HG03095 (cell line): ENCODE measurements around the gene FADS2.

Experiments used
- ATAC-seq: cut with Tn5 transposase; IDR thresholded peaks from one replicate; pipeline ENCODE4 v1.9.1; 2021; ENCODE audit warnings: moderate library complexity; ENCODE audit not compliant: unreplicated experiment

Gene FADS2

DNA sequence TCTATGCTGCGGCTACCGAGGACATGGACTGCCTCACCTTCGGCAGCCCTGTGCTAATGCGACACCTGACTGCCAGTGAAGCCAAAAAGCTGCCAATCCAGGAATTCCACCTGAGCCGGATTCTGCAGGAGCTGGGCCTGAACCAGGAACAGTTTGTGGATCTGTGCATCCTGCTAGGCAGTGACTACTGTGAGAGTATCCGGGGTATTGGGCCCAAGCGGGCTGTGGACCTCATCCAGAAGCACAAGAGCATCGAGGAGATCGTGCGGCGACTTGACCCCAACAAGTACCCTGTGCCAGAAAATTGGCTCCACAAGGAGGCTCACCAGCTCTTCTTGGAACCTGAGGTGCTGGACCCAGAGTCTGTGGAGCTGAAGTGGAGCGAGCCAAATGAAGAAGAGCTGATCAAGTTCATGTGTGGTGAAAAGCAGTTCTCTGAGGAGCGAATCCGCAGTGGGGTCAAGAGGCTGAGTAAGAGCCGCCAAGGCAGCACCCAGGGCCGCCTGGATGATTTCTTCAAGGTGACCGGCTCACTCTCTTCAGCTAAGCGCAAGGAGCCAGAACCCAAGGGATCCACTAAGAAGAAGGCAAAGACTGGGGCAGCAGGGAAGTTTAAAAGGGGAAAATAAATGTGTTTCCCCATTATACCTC, 32.1 kb upstream of the FADS2 start:
- no peak for ATAC-seq

DNA sequence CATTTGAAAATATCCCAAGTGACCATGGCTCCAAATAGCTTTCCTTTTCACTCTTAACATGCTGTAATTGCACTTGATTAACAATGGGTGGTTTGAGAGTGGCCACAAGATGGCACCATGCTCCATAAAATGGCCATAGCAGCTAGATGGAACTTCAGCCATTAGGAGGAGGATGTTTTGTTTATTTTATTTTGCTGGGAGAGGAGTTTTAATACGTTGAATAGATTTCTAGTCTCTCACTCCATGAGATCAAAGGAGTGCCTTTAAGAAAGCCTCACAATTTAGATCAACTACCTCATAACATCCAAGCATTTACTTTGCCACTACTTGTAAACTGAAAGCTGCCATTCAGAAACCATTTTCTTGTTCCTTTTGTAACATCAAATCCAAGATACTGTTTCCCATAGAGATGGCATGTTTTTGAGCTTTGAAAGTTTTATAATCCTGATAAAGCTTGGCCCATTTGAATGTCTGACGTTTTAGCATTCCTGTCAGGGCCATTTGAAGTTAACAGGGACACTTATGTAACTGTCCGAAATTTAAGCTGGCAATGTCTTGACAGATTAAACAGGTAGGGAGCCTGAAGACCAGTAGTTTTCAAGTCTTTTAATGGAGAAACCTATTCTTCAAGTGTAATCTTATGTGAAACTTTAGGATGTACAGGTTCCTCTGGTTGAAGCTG, 30.7 kb upstream of the FADS2 start:
- ATAC-seq = no peak

DNA sequence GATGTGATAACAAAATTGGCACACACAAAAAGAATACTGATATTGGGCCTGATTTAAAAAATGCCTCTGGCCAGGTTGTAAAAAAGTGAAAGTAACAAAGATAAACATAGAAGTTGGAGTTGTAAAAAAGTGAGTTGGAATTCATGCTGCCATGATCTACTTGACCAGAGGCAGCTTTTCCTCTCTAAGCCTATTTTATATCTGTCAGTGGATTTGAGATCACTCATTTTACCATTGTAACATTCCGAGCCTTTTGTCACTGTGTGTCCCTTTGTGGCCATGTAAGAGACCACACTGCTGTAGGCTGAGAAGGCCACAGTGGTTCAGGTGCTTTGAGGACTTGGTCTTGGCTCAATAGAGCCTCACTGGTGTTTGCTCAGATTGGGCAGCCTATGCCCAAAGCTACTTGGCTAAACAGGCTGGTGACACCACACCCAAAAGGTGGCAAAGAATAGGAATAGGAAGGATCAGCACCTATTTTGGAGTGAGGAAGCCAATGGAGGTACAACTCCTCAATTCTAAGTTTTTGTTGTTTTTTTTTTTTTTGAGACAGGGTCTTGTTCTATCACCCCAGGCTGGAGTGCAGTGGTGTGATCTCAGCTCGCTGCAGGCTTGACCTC, 28.3 kb upstream of the FADS2 start:
- no peak for ATAC-seq

DNA sequence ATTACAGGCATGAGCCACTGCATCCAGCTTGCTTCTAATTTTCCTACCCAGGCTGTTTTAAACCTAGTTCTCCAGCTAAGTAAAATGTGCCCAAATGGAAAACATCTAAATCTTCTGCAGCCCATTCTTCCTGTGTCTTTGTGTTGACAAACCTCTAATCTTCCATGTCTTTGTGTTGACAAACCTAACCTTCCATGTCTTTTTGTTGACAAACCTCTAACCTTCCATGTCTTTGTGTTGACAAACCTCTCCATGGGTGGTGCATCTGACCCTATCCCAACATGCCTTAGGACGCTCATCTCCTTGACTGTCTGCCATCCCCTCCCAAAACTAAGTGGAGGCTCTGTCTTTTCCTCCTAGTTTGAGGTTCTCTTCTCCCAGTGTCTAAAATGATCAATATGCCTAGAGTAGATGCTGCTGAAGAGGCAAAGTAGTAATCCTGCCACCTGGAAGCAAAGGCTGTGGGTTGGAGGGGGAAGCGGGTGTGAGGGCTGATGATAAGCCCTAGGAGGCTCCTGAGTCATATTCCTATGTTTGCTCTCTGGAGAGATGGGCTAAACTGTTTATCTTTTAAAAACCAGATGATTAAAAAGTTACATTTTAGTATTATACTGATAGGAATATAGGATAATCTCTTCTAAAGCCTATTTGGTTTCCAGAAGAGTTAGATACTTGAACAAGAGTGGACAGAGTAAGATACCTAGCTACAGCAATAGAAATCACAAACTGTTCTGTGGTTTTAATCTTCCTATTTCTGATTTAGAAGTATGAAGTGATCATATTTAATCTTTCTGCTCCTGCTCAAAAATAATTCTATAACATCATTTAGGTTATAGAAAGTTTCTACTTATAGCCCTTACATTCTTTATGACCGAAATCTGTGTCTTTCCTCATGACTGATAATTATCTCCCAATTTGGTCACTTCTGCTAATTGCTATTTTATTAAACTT, 27.5 kb upstream of the FADS2 start:
- ATAC-seq = no peak

DNA sequence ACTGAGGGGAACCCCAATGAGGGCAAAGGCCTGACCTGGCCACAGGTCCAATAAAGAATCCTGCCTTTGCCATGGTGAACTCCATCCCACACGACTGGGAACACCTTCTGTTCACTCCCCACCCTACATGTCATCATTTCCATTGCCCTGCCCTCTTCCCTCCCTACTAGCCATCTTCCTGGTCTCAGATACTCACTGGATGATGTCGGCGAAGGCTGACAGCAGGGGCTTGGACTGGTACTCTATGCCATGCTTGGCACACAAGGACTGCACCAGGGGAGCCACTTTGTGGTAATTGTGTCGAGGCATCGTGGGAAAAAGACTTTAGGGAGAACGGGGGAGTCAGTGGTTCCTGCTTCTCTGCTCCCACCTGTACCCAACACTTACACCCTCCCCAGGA, 25.5 kb upstream of the FADS2 start:
- no peak for ATAC-seq

DNA sequence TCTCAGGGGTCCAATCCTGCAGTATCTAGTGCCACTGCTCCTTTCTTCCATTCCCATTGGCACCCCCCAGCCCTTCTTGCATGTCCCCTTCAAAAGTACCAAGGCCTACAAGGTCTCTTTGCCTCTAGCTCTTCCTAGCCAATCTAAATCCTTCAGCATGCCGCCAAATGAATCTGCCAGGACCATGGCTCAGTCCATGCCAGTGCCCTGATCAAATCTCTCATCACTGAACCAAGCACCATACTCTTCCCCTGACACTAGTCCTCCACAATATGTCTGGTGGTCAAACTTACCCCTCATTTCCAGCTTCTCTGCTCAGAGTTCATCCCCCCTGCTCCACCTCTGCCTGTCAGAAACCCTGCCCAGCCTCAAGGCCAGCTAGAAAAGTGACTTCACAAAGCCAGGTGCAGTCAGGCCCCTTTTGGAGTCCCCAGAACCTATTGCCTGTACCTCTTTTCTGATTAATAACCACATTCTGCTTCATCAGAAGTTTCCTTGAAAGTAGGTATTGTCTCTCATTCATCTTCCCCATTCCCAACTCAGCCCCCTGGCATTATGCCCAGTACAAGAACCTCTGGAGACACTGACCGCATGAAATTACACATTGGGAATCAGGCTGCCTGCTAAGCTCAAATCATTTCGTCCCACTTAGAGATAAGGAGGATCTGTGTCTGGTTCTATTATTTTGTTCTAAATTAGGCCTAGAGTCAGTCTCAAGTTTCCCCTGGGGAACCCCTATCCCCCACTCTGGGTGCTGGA, 24.0 kb upstream of the FADS2 start:
- no peak for ATAC-seq

DNA sequence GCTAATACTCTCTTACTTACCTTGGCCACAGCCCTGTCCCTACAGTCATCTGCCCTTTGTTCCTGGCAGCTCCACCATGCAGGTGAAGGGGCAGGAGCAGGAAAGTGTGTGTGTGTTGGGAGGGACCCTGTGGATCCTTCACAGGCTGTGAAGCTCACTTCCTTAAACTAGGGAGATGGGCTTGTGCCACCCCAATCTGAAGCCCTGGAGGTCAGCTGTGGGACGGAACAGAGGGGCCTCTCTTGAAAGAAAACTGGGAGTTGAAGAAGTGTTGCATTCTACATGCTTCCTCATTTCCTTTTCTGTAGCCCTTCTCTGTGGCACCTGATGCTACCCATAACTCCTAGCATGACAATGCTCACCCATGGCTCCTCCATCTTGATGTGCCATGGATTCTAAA, 23.0 kb upstream of the FADS2 start:
- ATAC-seq = no peak

DNA sequence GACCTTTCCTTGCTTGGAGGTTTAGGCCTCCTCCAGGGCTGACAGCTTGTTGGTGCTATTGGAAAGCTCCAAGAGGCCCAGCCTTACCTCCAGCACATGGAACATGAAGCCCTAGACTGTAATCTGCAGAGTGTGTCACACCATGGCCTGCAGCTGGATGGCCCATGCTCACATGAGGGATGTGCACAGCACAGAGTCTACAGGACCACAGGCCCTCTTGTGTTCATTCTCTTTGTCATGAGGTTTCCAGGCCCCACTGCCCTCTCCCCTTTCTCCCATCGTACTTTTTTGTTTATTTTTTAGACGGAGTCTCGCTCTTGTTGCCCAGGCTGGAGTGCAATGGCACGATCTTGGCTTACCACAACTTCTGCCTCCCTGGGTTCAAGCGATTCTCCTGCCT, 21.3 kb upstream of the FADS2 start:
- no peak for ATAC-seq

DNA sequence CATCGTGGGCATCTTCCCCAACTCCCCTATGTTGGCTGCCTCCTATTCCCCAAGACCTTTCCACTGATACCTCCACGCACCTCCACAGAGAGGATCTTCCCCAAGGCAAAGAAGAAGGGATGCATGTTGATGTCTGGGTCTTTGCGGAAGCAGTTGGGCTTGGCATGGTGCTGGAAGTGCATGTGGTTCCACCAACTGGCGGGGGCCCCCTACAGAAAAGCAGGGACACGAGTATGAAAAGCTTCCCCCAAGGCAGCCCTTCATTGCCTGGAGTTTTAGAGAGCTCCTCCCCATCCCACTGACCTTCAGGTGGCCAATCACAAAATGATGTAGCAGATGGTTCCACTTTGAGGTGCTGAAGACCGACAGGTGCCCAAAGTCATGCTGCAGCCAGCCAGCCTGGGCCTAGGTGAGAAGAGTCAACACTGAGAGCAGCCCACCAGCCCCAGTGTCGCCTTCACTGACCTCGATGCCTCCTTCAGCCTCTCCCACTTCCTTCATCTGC, 17.4 kb upstream of the FADS2 start:
- ATAC-seq = no peak

DNA sequence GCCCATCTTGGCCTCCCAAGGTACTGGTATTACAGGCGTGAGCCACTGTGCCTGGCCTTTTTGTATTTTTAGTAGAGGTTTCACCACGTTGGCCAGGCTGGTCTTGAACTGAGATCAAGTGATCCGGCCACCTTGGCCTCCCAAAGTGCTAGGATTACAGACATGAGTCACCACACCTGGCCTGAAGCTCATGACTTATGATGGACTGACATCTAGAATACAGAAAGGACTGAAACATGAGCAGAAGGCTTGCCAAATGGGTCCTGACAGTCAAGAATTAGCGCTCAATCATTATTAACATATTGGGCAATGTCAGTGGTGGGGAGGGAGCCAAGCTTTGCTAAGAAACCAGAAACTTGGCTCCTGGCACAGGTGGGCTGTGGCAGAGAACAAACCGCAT, 16.3 kb upstream of the FADS2 start:
- ATAC-seq = no peak

DNA sequence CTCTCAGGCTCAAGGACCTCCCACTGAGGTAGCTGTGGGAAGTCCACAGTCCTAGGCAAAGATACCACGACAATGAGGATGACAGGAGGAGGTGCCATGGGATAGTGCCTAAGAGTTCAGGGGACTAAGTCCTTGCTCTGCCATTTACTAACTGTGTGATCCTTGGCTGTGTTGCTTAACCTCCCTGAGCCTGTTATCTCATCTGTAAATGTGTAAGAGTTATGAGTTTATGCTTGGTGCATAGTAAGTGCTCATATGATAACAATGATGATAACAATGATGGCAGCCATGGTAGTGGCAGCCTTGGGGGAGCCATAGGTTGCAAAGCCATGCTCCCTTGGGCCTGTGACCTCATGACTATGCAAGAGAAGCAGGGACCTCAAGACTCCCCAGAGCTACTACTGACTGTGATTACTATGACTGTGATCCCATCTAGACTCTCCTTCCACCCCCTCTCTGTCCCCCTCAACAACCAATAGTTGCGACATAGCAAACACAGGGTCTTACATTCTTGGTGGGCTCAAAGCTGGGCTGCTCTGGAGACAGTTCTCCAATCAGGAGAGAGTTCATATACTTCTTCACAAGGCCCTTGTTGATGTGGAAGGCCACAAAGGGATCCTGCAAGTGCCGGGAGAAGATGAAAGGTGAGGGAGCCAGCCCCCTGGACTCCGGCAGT, 15.2 kb upstream of the FADS2 start:
- no peak for ATAC-seq

DNA sequence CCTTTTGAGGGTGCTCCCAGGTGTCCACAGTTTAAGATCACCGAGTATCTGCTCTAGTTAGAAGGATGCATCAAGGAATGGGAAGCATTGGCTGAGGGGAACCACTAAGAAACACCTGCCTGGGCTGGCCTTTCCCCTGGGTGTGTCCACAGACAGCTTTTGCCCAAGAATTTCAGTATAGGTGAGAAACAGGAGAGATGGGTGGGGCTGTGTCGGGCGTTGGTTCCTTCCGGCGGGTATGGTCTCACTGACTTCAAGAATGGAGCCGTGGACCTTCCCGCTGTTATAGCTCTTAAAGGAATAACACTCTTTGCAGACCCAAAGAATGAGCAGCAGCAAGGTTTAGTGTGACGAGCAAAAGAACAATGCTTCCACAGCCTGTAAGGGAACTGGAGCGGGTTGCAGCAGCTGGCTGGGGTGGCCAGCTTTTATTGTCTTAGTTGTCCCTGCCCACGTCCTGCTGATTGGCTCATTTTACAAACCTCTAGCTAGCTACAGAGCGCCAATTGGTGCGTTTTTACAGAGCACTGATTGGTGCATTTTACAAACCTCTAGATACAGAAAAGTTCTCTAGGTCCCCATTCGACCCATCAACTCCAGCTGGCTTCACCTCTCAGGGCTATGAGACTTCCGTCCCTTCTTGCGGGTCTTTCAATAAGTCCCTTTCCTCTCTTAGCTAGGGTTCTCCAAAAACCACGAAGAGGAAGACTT, 13.7 kb upstream of the FADS2 start:
- no peak for ATAC-seq

DNA sequence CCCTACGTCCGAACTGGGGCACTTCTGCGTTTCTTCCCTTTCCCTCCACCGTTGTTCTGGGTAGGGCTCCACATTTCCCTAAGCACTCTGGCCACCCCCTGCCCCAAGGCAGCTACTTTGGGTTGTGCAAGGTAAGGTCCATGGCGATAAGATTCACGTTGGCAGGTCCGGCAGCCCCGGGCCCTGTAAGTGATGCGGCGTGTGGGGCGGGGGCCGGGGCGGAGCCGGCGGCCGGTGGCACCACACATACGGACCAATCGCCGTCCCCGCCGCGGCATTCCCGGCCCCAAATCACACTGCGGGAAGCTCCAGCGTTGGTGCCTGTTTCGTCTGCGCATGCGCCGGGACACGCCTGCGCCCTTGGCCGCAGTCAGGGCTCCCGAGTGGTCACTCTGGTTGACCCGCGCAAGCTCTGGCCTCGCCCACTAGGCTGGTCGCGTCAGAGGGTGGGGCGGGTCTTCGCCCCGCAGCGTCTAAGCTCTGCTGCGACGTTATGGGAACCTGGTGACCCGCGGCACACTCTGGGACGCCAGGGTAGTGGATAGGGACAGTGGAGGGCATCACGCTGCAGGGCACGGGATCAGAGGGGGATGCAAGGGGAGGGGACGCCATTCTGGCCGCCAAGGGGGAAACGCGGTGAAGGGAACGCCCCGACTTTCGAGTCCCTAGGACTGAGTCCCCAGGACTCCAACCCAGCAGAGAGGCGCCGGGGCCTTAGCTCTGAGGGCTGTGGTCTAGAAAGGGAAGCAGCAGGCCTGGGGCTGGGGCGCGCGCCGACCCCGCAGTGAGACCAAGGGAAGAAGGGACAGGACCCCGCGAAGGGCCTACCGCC, 12.9 kb upstream of the FADS2 start:
- peak; percentile 61 for ATAC-seq

DNA sequence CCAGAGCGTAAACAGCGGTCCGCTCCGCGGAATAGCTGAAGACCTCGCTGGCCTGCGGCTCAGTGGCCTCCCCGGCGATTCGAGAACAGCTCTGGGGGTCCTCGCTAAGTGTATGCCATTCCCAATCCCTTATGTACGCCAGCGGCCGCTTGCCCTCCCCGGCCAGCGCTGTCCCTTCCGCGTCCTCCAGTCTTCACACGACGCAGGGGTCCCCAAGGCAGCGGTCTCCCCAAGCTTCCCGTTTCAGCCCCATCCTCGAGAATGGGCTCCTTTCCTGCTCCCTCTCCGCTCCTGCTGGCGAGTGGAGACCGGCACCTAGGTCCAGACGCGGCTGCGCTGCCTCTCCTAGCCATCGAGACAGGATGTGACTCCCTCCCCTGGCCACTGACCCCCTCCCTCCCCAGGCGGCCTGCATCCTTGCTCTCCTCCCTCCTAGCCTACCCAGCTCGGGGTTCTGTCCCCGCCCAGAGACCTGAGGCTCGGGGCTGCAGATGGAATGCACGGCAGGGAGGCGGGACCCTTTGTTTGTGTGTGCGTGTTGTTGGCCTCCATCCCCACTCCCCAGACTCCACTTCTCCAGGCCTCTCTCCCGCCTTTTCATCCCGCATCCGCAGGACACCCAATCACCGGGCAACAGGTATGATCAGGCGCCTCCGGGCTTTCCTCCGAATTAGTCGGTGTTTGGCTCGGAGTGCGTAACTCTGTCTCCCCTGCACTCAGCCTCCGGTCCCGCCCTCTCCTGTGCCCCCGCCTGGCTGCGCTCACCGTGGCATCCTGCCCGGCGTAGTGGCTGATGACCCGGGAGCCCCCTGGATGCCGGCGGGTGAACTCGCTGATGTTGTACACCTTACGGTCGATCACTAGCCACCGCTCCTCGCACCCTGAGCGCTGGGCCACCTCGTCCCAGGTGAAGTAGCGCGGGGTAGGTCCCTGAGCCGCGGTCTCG, 12.0 kb upstream of the FADS2 start:
- peak; percentile 19 for ATAC-seq

DNA sequence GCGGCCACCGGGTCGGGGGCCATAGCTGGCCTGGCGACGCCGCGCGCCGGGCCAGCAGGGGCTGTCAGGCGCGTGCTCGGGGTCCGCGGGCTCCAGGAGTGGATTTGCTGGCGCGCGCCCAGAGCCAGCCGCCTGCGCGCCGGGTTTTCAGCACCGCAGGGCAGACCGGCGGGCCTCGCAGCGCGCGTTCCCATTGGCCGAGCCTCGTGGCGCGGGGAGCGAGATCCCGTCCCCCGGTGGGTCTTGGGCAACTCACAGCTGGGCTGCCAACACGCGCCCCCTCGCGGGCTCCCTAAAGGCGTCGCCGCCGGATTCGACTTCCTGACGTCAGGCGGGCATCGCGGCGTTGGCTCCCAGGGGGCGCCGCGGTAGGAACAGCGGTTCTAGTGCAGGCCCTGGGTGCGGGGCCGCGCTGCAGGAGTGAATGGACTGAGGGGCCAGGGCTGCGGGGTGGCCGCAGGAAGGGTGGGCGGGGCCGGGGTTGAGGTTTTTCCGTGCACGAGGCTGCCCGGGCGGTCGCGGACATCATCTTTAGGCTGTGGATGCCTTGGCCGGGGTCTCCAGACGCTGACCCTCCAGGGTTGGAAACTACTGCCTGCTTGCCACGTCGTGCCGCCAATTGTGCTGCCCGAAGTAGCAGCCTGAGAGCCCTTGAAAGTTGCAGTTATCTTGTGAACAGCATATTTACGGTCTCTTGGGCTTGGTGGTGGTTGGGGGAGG, 11.2 kb upstream of the FADS2 start, which contains the start of gene FADS1:
FADS1 (minus strand) TSS at position 268 of the 720 bp plus-strand sequence; CDS start at position 194, 74 bp downstream.
- peak; percentile 42 for ATAC-seq

DNA sequence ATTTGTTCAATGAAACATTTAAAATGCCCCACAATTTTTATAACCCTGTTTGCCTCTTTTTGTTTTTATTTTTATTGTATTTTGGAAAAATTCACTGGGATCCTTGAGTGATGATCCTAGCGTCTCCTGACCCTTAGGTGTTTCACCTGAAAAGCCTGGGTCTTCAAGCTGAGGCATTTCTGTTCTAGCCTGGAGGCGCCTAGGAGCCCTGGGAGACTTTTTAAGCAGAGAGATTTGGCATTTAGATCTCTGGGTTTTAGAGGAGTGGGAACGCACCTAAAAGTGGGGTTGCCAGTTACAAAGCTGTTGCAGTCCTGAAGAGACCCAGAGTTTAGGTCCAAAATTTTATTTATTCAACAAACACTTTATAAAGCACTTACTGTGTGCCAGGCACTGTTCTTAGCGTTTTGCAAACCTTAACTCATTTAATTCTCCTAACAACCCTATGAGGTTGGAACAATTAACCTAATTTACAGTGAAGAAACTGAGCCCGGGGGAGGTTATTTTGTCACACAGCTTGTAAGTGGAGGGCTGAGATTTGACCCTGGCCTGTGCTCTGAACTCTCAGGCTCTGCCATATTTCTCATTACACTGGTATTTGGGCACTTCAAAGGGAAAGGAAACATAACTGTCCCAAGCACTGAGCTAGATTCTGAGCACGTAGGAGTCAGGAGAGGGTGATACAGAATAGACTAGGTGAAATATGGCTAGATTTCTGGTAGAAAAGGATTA, 10.5 kb upstream of the FADS2 start:
- ATAC-seq = no peak
